ENCODE results near the gene POLR2A. TPM values are rescaled to one million over a fixed set of nuclear protein-coding genes. Genes with fewer than 3 reads are reported as not detected.

The POLR2A gene
- polyA plus RNA-seq, 1 donor from 2014 or later, result 9.1 TPM

- Histone ChIP-seq H3K36me3 (ENCODE audit: insufficient read depth, low read length) (no peaks in the 10 kb centered on the region), H3K27ac (ENCODE audit: low read length) (no peak overlapping the region), H4K20me1 (ENCODE audit: insufficient read depth) (peaks cover 4% of the 10 kb centered on the region)
Observed at GRCh38 chr17:7495906-7496434, 11.8 kb downstream of the POLR2A start.

GRCh38 chr17:7496470-7497183 is 12.5 kb downstream of the POLR2A start:
- Histone ChIP-seq H3K9ac (ENCODE audit: low read length) (no peak overlapping the region), H3K4me3 (ENCODE audit: low read length) (no peak overlapping the region), H3K4me2 (ENCODE audit: low read length) (no peak overlapping the region), H4K20me1 (ENCODE audit: insufficient read depth) (peaks cover 4% of the 10 kb centered on the region), H3K9me2 (ENCODE audit: insufficient read depth, low read length) (no peaks in the 10 kb centered on the region), H3K27ac (ENCODE audit: low read length) (no peak overlapping the region), H2AFZ (ENCODE audit: low read depth, low read length) (no peak overlapping the region), H3K27me3 (ENCODE audit: insufficient read depth, low read depth, low read length) (no peaks in the 10 kb centered on the region), H3K79me2 (replicated peaks; ENCODE audit: insufficient read depth, low read length) (peaks cover 43% of the 10 kb centered on the region), H3K36me3 (ENCODE audit: insufficient read depth, low read length) (no peaks in the 10 kb centered on the region), H3K9me3 (ENCODE audit: low read length) (no peaks in the 10 kb centered on the region), H3F3A (ENCODE audit: insufficient read depth, low read length, poor library complexity, severe bottlenecking) (no peaks in the 10 kb centered on the region)
- TF ChIP-seq MXI1 (conservative IDR thresholded peaks at IDR 0.05; ENCODE audit: poor library complexity, severe bottlenecking), result no peak
- no peak for TF ChIP-seq EZH2 (IDR thresholded peaks at IDR 0.05; ENCODE audit: borderline replicate concordance, insufficient read depth, low read length, poor library complexity, severe bottlenecking)
- no peak for TF ChIP-seq SMC3 (conservative IDR thresholded peaks at IDR 0.05; ENCODE audit: poor library complexity)
- no peak for TF ChIP-seq TAF1 (IDR thresholded peaks at IDR 0.05; ENCODE audit: low read depth)
- TF ChIP-seq RAD21 (conservative IDR thresholded peaks at IDR 0.05), result no peak
- no peak for TF ChIP-seq REST (IDR thresholded peaks at IDR 0.05; ENCODE audit: borderline replicate concordance)
- no peak for TF ChIP-seq POLR2AphosphoS5 (IDR thresholded peaks at IDR 0.05)
- TF ChIP-seq EP300 (conservative IDR thresholded peaks at IDR 0.05; ENCODE audit: poor library complexity, severe bottlenecking), result no peak
- TF ChIP-seq CTCF (IDR thresholded peaks at IDR 0.05; ENCODE audit: poor library complexity, severe bottlenecking), result no peak

More at GRCh38 chr17:7495906-7496434, 11.8 kb downstream of the POLR2A start:
- Histone ChIP-seq H3K9me3 (ENCODE audit: low read length) (no peaks in the 10 kb centered on the region), H3K9me2 (ENCODE audit: insufficient read depth, low read length) (no peaks in the 10 kb centered on the region), H3K4me2 (ENCODE audit: low read length) (no peak overlapping the region), H2AFZ (ENCODE audit: low read depth, low read length) (no peak overlapping the region), H3K27me3 (ENCODE audit: insufficient read depth, low read depth, low read length) (no peaks in the 10 kb centered on the region), H3K79me2 (replicated peaks; ENCODE audit: insufficient read depth, low read length) (peaks cover 50% of the 10 kb centered on the region), H3K9ac (ENCODE audit: low read length) (no peak overlapping the region), H3K4me3 (ENCODE audit: low read length) (no peak overlapping the region), H3F3A (ENCODE audit: insufficient read depth, low read length, poor library complexity, severe bottlenecking) (no peaks in the 10 kb centered on the region)
- TF ChIP-seq CTCF (IDR thresholded peaks at IDR 0.05; ENCODE audit: poor library complexity, severe bottlenecking), result no peak
- TF ChIP-seq POLR2AphosphoS5 (IDR thresholded peaks at IDR 0.05), result no peak

Data from neural cell (in vitro differentiated cells).